BLaER1 (cell line): Measurements from ENCODE around the gene ARMC10.
A peak's percentile ranks its signal among the peaks of the same experiment; 100 is the strongest.
"Not testable (repeated sequence)": the region's sequence is repeated elsewhere in the genome, so short reads cannot be mapped to it uniquely, and the experiment has no call there.

ENCODE experiments used
- H3K27ac ChIP-seq: shearing (Covaris generic); formaldehyde crosslinking; 2 replicates; pipeline ENCODE4 v1.8.1; 2022
- H3K27me3 ChIP-seq: shearing (Covaris generic); formaldehyde crosslinking; 2 replicates; pipeline ENCODE4 v1.8.1; 2022
- H3K36me3 ChIP-seq: shearing (Covaris generic); formaldehyde crosslinking; 2 replicates; pipeline ENCODE4 v1.8.1; 2022
- H3K4me1 ChIP-seq: shearing (Covaris generic); formaldehyde crosslinking; 2 replicates; pipeline ENCODE4 v1.8.1; 2022
- H3K4me2 ChIP-seq: shearing (Covaris generic); formaldehyde crosslinking; 2 replicates; pipeline ENCODE4 v1.8.1; 2022
- H3K4me3 ChIP-seq: shearing (Covaris generic); formaldehyde crosslinking; 2 replicates; pipeline ENCODE4 v1.8.1; 2022
- H3K9ac ChIP-seq: shearing (Covaris generic); formaldehyde crosslinking; 2 replicates; pipeline ENCODE4 v1.8.1; 2022
- H3K9me3 ChIP-seq: shearing (Covaris generic); formaldehyde crosslinking; 2 replicates; pipeline ENCODE4 v1.8.1; 2022
- H4K20me1 ChIP-seq: shearing (Covaris generic); formaldehyde crosslinking; 2 replicates; pipeline ENCODE4 v1.8.1; 2022
- Cebpa-rat ChIP-seq: shearing (Covaris generic); IDR thresholded peaks from 2 replicates; pipeline ENCODE4 v1.8.1; 2022

The ARMC10 gene

DNA sequence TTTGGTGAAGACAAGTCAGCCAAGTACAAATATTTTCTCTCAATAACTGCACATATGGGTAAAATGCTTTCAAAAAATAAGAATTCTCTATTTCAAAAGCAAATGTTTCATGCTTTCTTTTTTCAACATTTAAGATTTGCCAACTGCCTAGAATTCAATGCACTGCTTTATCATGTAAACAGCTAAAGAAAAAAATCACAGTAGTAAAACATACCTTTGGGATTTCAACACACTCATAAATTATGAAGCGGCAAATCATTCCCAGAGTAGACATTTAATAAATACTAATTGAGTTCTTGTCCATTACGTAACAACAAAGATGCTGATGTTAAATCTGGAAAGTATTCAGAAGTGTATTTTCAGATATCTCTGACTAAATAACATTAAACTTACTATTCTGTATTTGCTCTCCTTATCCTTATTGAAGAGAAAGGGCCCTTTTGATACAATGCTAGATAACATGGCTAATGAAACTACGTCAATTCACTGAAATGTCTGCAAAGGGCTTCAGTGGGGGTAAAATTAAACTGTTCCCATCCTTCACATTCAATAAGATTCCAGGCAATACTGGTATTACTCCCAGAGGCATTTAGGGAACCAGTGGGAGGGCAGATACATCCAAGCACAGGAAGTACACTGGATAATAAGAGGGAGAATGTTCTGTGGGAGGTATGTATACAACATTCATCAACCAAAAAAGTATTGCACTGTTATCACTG is 60.1 kb downstream of the ARMC10 start:
- no peak for TF ChIP-seq Cebpa-rat
- no peaks in the 10 kb centered on the region for H3K9me3 ChIP-seq
- no peak overlapping the region for H3K9ac ChIP-seq
- H3K4me2 ChIP-seq = no peak overlapping the region
- H3K27ac ChIP-seq = no peak overlapping the region
- H4K20me1 ChIP-seq = no peaks in the 10 kb centered on the region
- H3K4me1 ChIP-seq = peaks cover 16% of the 10 kb centered on the region
- peaks cover 9% of the 10 kb centered on the region; the same call in 1 of the 2 replicates for H3K36me3 ChIP-seq
- no peaks in the 10 kb centered on the region for H3K27me3 ChIP-seq
- no peak overlapping the region for H3K4me3 ChIP-seq

GRCh38 chr7:103140061-103140460 is 65.1 kb downstream of the ARMC10 start:
- no peak overlapping the region for H3K4me2 ChIP-seq

DNA sequence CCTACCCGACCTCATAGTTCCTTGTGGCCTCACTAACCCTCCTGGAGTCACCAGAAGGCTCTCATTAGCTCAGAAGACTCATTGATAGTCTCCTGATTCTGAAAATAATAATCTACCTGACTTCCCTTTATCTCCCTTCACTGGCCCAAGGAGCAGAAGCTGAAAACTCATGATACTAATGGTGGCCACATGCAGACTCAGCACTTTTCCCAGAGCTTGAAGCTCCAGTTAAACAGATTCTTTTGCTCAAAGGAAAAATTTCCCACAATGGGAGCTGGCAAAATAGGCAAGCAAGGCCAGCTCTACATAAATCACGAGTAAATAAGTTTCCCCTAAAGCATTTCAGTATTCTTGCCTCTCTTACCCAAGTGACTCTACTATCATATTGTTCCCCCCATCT is 65.7 kb downstream of the ARMC10 start:
- Histone ChIP-seq H3K9me3 (peaks cover 21% of the 10 kb centered on the region), H3K4me1 (no peaks in the 10 kb centered on the region; the same call in 1 of the 2 replicates), H3K27ac (no peak overlapping the region), H3K9ac (no peak overlapping the region), H3K27me3 (no peaks in the 10 kb centered on the region), H3K4me2 (no peak overlapping the region), H3K4me3 (no peak overlapping the region), H4K20me1 (no peaks in the 10 kb centered on the region), H3K36me3 (peaks cover 20% of the 10 kb centered on the region)
- no peak for TF ChIP-seq Cebpa-rat

More at GRCh38 chr7:103140061-103140460, 65.1 kb downstream of the ARMC10 start:
- H3K9ac ChIP-seq = no peak overlapping the region
- H3K27ac ChIP-seq = no peak overlapping the region
- H4K20me1 ChIP-seq = no peaks in the 10 kb centered on the region
- no peaks in the 10 kb centered on the region for H3K4me1 ChIP-seq
- no peaks in the 10 kb centered on the region for H3K27me3 ChIP-seq
- H3K36me3 ChIP-seq = peaks cover 20% of the 10 kb centered on the region
- TF ChIP-seq Cebpa-rat = no peak
- no peak overlapping the region for H3K4me3 ChIP-seq
- H3K9me3 ChIP-seq = peaks cover 21% of the 10 kb centered on the region

DNA sequence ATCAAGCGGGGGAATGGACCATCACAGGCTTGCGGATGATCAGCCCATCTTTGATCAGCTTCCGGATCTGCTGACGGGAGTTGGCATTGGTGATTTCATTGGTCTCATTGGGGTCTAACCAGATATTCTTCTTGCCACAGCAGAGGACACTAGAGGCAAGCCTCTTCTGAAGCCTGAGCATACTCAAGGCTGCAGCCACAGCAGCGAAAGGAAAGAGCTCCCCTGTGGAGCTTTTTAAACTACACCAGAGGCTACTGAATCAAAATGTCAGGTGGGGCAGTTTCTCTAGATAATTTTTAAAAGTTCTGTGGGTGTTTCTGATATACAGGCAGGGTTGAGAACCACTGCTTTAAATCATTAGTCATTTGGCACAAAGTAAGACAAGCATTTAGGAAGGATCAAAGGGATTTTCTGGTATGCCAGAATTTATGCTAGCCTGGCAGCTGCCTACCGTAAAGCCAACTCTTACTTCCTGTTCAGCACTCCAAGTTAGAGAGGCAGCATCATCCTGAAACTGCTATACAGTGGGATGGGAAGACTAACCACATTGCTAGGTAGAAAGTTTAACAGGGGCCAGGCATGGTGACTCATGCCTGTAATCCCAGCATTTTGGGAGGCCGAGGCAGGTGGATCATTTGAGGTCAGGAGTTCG is 66.9 kb downstream of the ARMC10 start:
- H4K20me1 ChIP-seq = 0 out of 2 replicates have a peak, but pooled peaks cover 6% of the 10 kb centered on the region
- H3K36me3 ChIP-seq = peaks cover 20% of the 10 kb centered on the region
- no peak for TF ChIP-seq Cebpa-rat
- H3K27me3 ChIP-seq = no peaks in the 10 kb centered on the region
- no peak overlapping the region for H3K4me3 ChIP-seq
- H3K9me3 ChIP-seq = peaks cover 21% of the 10 kb centered on the region
- no peak overlapping the region for H3K4me2 ChIP-seq
- H3K4me1 ChIP-seq = peaks cover 10% of the 10 kb centered on the region
- H3K27ac ChIP-seq = no peak overlapping the region
- H3K9ac ChIP-seq = no peak overlapping the region

DNA sequence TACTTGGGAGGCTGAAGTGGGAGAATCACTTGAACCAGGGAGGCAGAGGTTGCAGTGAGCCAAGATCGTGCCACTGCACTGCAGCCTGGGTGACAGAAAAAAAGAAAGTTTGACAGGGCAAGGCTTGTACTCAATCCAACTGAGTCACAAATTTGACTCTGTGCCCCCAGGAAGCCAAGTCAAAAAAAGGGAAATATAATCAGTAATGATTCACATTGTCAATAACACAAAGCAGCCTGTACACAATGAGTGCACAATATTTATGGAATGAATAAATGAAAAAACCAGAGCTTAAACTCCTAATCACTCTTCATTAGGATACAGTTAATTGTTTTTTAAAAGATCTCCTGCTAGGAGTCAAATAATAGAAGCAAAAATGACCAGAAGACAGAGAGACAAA is 67.6 kb downstream of the ARMC10 start:
- H3K27me3 ChIP-seq = no peaks in the 10 kb centered on the region
- peaks cover 21% of the 10 kb centered on the region for H3K9me3 ChIP-seq
- H4K20me1 ChIP-seq = 0 out of 2 replicates have a peak, but pooled peaks cover 6% of the 10 kb centered on the region
- H3K9ac ChIP-seq = no peak overlapping the region
- TF ChIP-seq Cebpa-rat = no peak
- no peak overlapping the region for H3K4me3 ChIP-seq
- H3K4me1 ChIP-seq = peaks cover 16% of the 10 kb centered on the region
- no peak overlapping the region for H3K4me2 ChIP-seq
- peaks cover 20% of the 10 kb centered on the region for H3K36me3 ChIP-seq
- no peak overlapping the region for H3K27ac ChIP-seq

DNA sequence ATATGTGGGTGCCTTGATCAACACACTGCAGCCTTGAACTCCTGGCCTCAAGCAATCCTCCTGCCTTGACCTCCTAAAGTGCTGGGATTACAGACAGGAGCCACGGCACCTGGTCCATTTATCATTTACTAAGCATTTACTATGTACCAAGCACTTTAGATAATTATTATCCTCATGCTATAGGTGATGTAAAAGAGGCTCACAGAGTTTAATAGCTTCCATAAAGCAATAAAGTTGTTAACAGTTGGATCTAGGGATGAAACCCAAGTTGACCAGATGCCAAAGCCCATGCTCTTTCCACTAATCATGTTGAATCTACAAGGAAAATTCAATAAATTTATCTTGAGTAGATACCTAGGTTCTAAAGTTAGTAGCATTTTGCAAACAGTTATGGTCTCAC is 68.9 kb downstream of the ARMC10 start:
- no peaks in the 10 kb centered on the region for H3K27me3 ChIP-seq
- no peak overlapping the region for H3K9ac ChIP-seq
- peaks cover 26% of the 10 kb centered on the region for H3K4me1 ChIP-seq
- H3K4me3 ChIP-seq = no peak overlapping the region
- no peak overlapping the region for H3K27ac ChIP-seq
- peaks cover 20% of the 10 kb centered on the region for H3K36me3 ChIP-seq
- H3K9me3 ChIP-seq = peaks cover 21% of the 10 kb centered on the region
- TF ChIP-seq Cebpa-rat = no peak
- 0 out of 2 replicates have a peak, but pooled peaks cover 6% of the 10 kb centered on the region for H4K20me1 ChIP-seq
- no peak overlapping the region for H3K4me2 ChIP-seq

GRCh38 chr7:103144754-103145153 is 69.8 kb downstream of the ARMC10 start:
- H3K27ac ChIP-seq, H3K4me2 ChIP-seq, H3K27me3 ChIP-seq, H3K9ac ChIP-seq, H3K4me3 ChIP-seq, H4K20me1 ChIP-seq: not testable (repeated sequence)
- Histone ChIP-seq H3K4me1 (peaks cover 28% of the 10 kb centered on the region), H3K36me3 (peaks cover 20% of the 10 kb centered on the region), H3K9me3 (peaks cover 21% of the 10 kb centered on the region)

- peaks cover 33% of the 10 kb centered on the region for H3K4me1 ChIP-seq
- 0 out of 2 replicates have a peak, but pooled peaks cover 3% of the 10 kb centered on the region for H3K36me3 ChIP-seq
- H3K4me3 ChIP-seq = peak overlapping the region; percentile 85
- peak overlapping the region; percentile 94 for H3K27ac ChIP-seq
- H3K9me3 ChIP-seq = 0 out of 2 replicates have a peak, but pooled peaks cover 3% of the 10 kb centered on the region
- 0 out of 2 replicates have a peak, but pooled peaks cover 6% of the 10 kb centered on the region for H4K20me1 ChIP-seq
- H3K9ac ChIP-seq = peak overlapping the region; percentile 93
- no peaks in the 10 kb centered on the region for H3K27me3 ChIP-seq
- no peak for TF ChIP-seq Cebpa-rat
- H3K4me2 ChIP-seq = peak overlapping the region; percentile 89
Measured at GRCh38 chr7:103148131-103148993, 73.4 kb downstream of the ARMC10 start.
